Breast epithelium (tissue), 3 donors: ENCODE results near the gene PDLIM5.
"Not testable (repeated sequence)": the region's sequence is repeated elsewhere in the genome, so short reads cannot be mapped to it uniquely, and the experiment has no call there.

ENCODE experiments used
- POLR2AphosphoS5 ChIP-seq, 3 donors: sonication (generic); formaldehyde crosslinking; IDR thresholded peaks; one replicate each; pipeline ENCODE4 v1.6.1; 2017; ENCODE audit warnings: antibody characterized with exemption in 3 of 3
- TF ChIP-seq, protein P1 (sequence below), 3 donors: fragments of 450-650 bp; IDR thresholded peaks; one replicate each; pipeline ENCODE4 v1.5.1; 2016 to 2017; ENCODE audit warnings: antibody characterized with exemption in 3 of 3, mild to moderate bottlenecking in 3 of 3, moderate library complexity in 3 of 3

DNA sequence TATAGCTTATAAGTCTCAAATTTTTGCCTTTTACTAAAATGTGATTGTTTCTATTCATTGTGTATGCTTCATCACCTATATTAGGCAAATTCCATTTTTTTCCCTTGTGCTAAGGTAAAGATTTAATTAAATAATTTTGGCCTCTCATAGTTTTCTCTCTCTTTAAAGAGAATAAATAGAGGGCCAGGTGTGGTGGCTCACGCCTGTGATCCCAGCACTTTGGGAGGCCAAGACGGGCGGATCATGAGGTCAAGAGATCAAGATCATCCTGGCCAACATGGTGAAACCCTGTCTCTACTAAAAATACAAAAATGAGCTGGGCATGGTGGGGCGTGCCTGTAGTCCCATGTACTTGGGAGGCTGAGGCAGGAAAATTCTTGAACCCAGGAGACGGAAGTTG lies 213.3 kb downstream of the PDLIM5 start:
- not testable (repeated sequence) for TF ChIP-seq POLR2AphosphoS5 (IDR thresholded peaks at IDR 0.05)
- TF ChIP-seq, protein P1, sequence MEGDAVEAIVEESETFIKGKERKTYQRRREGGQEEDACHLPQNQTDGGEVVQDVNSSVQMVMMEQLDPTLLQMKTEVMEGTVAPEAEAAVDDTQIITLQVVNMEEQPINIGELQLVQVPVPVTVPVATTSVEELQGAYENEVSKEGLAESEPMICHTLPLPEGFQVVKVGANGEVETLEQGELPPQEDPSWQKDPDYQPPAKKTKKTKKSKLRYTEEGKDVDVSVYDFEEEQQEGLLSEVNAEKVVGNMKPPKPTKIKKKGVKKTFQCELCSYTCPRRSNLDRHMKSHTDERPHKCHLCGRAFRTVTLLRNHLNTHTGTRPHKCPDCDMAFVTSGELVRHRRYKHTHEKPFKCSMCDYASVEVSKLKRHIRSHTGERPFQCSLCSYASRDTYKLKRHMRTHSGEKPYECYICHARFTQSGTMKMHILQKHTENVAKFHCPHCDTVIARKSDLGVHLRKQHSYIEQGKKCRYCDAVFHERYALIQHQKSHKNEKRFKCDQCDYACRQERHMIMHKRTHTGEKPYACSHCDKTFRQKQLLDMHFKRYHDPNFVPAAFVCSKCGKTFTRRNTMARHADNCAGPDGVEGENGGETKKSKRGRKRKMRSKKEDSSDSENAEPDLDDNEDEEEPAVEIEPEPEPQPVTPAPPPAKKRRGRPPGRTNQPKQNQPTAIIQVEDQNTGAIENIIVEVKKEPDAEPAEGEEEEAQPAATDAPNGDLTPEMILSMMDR (IDR thresholded peaks at IDR 0.05): not testable (repeated sequence)
